Sigmoid colon (tissue), 4 donors: ENCODE measurements around the gene TOGARAM2.

ENCODE experiments used
- CTCF ChIP-seq, 4 experiments: fragments of 450-650 bp in 3 of 4; fragments of 200-600 bp in 1 of 4; IDR thresholded peaks; one replicate each; pipeline ENCODE4 v1.5.1; 2016 to 2019; ENCODE audit warnings: antibody characterized with exemption in 4 of 4, mild to moderate bottlenecking in 3 of 4, moderate library complexity in 2 of 4
- POLR2AphosphoS5 ChIP-seq, 4 donors: sonication (generic); formaldehyde crosslinking; IDR thresholded peaks; one replicate each; pipeline ENCODE4 v1.6.1; 2017; ENCODE audit warnings: antibody characterized with exemption in 4 of 4

DNA sequence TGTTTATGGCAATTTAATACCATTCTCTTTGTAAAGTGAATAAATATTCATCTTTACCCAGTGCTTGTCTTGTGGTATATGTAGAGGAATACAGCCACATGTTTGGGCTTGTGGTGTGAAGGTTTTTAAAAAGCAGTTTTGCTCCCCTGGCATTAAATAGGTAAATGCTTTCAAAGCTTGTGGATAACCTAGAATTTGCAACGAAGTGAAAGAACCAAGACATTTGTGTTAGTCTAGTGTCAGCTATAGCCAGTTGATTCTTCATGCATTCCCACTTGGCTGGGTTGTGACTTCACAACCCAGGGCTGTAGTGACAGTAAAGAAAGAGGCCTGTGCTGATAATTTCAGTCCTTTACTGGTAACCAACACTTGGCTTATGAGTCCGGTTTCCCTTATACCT, 32.9 kb upstream of the TOGARAM2 start:
- TF ChIP-seq CTCF (IDR thresholded peaks at IDR 0.05) = no peak
- TF ChIP-seq POLR2AphosphoS5 (IDR thresholded peaks at IDR 0.05) = no peak
